HG02884 (cell line): ENCODE measurements around the gene ITGB1BP1.

Experiments used
- ATAC-seq: cut with Tn5 transposase; IDR thresholded peaks from one replicate; pipeline ENCODE4 v1.9.1; 2021; ENCODE audit warnings: mild to moderate bottlenecking, moderate library complexity; ENCODE audit not compliant: unreplicated experiment

Gene ITGB1BP1

DNA sequence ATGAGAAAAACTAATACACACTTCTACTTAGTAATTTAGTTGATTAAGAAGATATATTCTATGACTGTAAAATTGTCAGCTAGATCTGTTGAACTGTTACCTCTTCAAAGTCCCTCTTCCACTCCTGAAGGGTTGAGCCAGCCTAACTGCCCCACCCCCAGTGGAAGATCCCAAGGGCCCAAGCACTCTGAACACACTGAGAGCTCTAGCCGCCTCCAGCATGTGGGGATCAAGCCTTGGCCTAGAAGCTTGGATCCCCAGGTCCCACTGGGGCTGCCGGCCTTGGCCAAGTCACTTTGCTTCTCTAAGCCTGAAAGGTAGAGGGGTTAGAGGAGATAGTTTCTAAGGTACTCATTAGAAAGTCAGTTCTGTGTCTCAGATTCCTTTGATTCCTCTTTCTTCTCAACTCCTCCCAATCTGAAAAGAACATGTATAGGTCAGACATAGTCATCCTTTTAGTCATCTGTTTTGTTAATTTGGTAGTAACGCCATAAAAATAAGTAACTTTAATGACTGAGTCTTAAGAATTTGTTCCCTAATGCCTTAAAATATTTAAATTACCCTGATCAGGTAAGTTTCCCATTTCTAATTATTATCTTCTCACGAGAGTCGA lies 5.7 kb upstream of the ITGB1BP1 start:
- ATAC-seq: no peak

DNA sequence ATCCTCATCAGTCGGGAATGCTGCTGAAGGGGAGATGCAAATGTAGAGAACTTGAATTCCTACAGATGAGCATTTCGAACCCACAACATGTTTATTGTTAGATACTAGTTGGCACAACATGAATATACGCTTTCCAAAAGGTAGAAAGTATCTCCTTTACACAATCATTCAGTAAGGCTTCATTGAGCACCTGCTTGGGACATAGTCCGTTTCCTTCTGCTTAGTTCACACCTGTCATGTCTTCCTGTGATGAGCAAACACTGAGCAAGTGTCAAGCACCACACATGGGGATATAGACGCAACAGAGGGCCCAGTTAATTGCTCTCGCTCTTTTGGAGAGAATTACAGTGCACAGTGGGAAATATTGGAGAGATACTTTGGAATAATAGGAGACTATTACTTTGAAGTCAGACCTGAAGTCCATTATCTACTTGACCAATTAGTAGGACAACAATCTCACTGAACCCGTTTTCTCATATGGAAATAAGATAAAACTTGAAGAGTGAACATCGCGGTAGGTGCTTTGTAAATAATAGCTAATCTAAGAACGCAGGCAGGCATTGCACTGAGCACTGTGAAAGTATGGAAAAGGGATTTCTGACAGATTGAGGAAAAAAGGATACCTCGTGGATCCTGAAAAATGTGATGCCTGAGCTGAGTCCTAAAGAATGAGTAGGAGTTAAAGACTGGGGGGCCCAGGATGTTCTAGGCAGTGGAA lies 1.3 kb upstream of the ITGB1BP1 start:
- ATAC-seq: no peak

DNA sequence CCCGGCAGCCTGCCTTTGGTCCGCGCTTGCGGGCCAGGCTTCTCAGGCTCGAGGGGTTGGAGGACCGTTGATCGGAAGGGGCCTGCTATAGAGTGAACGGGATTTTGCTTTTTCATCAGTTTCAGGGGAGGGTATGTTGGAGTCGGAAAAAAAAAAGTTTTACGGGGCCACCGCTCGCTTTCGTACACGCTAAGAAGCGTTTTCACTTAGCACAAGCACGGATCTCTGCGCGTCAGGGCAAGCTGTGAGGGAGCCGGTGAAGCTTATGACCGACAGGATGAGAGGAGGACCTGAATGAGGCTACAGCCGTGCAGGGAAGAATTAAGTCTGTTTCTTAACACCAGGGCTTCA lies 569 bp upstream of the ITGB1BP1 start:
- ATAC-seq: peak; percentile 8

DNA sequence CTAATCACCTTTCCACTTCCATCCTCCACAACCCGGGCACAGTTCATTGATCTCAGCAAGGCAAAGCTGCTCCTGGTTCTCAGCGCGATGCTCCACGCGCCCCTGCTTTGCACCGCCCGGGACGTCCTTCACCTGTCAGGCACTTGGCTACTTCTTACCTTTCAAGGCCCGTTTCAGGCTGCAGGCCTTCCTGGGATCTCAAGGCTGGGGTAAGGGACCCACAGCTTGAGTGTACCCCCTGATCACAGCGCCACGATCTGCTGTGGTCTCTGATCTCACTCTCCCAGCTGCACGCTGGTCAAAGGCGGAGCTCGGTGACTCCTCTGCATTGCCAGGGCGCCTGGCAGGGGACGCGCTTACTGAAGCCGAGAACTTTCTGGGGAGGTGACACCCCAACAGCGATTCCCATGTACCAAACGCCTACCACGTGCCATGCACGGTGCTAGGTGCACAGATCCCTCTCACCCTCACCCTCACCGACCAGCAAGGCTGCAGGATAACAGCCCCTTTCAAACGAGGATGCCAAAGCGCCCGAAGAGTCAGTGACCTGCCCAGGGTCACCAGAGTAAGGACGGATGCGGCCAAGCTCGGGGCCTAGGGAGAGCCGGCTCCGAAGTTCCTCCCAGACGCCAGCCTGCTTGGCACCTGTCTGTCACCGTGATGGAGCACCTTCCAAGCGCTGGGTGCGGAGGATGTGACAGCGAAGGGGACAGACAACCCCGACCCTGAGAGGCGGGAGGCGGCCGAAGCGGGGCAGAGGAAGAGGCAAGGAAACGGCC lies 818 bp downstream of the ITGB1BP1 start:
- ATAC-seq: peak; percentile 20

DNA sequence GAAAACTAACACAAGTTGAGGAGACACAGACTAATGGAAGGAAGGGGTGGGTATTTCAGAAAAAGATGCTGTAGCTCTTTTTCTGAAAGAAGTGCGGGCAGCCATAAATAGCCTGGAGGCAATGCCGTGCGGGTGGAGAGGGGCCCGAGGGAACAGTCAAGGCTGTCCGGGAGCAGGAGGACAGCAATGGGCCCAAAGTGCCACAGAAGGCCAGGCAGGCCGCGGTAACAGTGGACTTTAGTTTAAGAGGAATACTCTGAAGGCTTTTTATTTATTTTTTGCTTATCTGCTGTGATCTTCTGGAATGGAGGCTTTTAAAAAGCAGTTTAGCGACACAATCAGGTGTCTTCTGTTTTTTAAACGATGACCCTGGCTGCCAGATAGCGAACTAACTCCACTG lies 2.8 kb downstream of the ITGB1BP1 start:
- ATAC-seq: no peak

DNA sequence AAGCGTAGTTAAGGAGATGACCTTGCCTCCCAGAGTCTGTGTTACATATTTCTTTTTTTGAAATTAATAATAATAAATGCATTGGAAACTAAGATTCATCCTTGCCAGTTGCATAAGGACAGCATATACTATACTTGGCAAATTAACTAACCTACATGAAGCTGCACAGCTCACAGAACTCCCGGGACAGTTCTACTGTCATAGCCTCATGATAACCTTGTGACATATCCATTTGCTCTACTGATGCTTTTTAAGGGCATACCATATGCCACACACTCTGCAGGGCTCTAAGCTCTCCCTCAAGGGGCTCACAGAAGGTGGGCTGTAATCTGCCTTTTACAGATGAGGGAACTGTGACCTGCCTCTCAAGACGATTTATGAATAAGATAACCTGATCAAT lies 3.8 kb downstream of the ITGB1BP1 start:
- ATAC-seq: no peak

DNA sequence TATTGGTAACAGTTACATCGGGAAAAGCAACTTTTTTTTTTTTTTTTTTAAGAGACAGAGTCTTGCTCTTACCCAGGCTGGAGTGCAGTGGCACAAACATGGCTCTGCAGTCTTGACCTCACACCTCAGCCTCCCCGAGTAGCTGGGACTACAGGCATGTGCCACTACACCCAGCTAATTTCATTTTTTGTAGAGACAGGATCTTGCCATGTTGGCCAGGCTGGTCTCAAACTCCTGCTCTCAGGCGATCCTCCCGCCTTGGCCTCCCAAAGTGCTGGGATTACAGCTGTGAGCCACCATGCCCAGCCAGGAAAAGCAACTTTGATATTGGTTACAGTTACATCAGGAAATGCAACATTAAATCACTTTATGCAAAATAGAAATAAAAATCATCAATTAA lies 4.6 kb downstream of the ITGB1BP1 start:
- ATAC-seq: no peak

DNA sequence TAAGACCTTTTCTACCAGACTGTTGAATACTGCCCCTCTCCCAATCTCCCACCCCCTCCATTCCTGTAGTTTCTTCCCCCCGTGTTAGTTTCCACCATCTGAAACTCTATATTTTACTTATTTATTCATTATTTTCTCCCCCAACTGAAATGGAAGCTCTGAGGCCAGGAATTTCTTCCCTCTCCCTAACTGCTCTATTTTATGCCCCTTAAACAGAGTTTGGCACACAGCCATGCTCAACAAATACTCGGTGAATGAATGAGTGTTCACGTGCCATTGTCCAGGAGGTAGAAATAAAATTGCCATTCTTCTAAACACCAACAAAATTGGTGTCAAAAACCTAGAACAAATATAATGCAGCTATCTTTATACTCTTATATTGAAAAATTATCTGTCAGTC lies 5.6 kb downstream of the ITGB1BP1 start:
- no peak for ATAC-seq

DNA sequence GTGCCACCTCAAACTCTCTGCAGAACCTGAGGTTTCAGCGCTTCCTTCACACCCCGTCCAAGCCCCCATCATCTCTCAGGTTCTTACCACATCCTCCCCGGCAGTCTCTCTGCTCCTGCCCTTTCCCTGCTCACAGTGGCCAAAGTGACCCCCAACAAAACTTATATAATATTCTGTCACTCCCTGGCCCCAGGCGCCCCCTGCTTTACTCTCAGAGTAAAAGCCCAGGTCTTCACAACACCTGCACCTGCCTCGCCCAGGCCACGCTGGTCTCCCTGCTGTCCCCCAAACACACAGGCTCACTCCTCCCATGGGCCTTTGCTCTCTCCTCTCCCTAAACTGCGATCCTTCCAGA lies 6.4 kb downstream of the ITGB1BP1 start:
- ATAC-seq: no peak

DNA sequence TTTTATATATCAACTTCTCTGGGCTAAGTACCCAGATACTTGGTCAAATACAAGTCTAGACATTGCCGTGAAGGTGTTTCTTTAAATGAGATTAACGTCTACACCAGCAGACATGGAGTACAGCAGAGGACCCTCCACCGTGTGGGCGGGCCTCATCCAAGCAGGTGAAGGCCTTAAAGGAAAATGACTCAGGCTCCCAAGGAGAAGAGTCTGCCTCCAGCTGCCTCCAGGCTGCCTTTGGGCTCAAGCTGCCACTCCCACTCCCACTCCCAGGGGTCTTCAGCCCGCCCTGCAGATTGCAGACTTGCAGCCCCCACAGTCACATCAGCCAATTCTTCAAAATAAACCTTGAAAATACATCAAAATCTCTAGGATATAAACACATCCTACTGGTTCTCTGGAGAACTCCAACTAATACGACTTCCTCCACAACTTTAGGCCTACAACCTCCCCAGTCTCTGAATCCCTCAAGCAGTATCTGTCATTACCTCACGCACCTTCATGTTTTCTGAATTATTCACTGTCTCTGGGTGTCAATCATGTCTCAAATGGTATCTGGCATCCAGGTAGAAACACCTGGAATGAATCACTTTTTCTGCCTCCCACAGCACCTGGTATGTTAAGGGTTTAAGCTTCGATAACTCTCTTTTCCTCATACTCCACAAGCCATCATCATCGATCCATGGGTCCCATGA lies 6.9 kb downstream of the ITGB1BP1 start:
- no peak for ATAC-seq

DNA sequence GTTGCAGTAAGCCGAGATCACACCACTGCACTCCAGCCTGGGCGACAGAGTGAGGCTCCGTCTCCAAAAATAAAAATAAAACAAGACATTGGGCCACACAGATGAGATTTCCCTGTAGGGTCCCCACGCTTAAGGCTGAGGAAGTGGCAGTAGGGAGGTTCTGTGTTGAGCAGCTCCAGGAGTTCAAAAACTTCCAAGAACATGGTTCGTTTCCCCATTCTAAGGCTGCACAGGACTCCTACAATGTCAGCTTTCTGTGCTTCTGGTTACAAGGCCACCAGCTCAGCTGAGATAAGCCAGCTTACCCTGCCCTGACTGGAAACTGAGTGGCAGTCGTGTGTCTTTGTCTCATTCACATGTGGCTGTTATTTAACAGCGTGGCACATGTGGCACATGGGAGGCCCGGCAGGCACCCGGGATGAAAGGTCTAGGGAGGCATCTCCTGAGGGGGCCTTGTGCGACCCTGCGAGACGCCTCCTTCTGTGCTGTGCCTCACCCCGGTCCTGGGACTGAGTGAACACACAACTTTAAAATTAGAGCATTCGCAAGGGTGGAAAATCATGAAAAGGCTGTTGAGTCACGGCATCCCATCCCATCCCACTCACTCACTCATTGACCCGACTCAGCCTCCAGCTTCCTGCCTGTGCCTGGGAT lies 7.7 kb downstream of the ITGB1BP1 start:
- no peak for ATAC-seq

DNA sequence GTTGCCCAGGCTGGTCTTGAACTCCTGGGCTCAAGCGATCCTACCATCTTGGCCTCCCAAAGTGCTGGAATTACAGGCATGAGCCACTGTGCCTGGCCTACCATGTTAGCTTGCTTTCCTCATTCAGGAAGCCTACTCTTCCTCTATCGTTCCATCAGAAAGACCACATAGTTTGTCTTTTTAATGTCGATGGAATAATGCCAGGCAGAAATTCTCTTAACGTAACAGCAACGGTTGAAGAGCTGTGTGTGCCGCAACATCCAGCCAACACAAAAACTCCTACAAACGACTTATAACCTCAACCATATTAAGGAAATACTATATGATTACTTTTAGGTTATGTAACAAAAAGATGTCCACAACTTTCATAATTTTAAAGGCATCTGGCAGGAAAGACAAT lies 10.5 kb downstream of the ITGB1BP1 start:
- no peak for ATAC-seq

DNA sequence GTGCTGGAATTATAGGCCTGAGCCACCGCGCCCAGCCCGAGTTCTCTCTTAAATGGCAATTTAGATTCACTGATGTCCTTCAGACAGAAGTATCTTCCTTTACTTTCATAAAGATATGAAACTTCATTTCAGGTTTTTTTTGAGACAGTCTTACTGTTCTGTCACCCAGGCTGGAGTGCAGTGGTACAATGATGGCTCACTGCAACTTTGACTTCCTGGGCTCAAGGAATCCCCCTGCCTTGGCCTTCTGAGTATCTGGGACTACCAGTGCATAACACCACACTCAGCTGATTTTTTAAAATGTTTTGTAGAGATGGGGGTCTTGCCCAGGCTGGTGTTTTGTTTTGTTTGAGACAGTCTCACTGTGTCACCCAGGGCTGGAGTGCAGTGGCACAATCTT lies 13.2 kb downstream of the ITGB1BP1 start:
- ATAC-seq: no peak

DNA sequence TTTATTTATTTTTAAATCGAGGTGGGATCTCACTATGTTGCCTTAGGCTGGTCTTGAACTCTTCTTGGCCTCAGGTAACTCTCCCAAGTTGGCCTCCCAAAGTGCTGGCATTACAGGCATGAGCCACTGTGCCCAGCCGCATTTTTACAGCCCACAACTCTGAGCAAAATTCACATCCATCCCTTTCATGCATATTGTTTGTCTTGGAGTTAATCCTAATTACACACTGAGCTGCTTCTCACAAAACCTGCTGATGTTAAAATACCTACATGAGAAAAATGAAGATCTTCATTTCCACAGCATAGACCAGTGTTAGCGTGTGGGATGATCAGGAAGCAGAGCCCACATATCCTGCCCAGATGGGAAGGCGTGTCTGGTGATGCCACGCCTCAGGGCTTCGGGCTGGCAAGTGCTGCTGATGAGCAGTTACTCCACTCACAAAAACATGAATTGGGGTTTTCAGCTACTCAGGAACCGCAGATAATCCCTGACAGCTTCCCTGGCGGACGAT lies 14.6 kb downstream of the ITGB1BP1 start:
- ATAC-seq: no peak

DNA sequence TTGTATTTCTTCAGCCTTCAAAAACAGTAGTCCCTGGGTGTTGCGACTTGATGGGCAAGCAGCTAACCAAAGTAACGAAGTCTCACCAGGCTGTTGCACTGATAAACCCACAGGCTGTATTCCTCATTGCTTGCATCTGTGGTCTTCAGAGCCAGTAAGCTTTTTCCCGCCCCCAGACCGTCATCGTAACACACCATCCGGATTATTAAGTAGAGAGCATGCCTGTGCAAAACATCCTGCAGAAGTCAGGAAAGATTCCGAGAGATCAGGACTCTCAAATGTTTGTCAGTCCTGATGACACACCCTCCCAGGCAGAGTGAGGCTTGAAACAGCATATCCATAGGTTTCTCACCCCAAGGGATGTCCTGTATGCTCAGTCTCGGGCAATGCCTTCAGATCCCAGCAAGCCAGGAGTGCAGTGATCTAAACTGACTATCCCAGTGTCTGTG lies 15.9 kb downstream of the ITGB1BP1 start:
- ATAC-seq: no peak

DNA sequence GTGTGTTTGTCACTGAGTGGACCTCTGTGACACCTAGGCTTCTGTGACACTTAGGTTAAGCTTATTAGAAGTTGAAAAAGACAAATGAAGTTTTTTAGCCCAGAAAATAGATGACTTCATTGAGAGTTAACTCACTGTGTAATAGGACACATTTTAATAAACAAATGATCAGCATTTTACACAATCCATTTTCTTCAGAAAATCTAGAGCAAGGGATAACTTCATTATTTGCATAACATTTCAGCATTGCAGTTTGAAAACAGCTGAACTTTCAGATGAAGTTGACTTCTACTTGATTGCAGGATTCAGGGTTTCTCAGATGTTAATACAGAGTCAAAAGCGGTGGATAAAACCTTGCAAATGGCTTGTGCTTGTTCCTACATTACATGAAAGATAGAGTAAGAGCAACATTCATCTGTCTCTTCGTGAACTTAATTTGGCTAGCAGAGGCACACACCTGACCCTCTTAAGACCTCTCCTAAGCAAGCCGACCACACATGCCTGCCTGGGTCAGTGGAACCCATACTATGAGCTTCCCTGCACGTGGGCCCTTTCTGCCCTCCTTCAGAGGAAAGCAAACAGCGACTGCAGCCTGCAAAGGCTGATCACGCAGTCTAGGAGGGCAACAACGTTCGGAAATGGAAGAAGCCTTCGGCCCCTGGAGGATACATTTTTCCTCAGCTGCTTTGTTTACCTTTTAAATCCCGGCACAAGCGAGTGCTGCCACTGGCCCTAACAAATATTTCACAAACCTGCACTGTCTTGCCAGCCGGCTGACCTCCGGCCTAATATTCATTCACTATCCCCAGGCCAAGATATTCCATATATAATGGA lies 16.6 kb downstream of the ITGB1BP1 start:
- ATAC-seq: no peak

DNA sequence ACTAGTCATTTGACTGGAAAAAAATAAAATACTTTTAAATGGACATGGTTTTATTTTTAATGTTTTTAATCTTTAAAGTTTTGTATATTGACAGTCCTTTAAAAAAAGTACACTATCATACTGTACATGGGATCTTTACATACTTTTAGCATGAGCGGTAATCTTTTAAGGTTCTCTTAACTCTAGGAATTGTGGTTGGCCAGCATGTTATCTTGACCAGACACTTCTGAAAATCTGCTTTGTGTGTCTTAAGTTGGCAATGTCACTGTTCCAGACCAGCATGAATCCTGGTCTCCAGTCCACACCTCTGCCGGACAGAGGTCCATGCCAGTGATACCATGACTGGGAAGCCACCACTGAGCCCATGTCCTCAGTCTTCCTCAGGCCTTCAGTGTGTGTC lies 17.7 kb downstream of the ITGB1BP1 start:
- no peak for ATAC-seq

DNA sequence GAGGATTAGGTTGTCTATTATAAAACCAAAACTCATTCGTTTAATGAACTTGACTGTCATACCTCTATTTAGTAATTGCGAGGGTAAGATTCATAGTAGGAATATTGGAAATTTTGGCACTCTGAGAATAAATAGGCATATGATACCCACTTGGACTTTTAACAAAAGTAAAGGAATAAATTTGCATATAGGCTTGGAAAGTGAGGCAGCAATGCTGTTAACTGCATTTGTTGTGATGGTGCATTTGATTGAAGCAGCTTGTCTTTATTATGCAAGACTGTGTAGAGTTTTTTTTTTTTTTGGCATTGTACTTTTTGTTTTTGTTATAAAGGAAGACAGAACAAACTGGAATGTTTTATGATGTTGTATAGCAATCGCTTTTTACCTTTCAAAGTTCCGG lies 18.9 kb downstream of the ITGB1BP1 start:
- ATAC-seq: no peak

DNA sequence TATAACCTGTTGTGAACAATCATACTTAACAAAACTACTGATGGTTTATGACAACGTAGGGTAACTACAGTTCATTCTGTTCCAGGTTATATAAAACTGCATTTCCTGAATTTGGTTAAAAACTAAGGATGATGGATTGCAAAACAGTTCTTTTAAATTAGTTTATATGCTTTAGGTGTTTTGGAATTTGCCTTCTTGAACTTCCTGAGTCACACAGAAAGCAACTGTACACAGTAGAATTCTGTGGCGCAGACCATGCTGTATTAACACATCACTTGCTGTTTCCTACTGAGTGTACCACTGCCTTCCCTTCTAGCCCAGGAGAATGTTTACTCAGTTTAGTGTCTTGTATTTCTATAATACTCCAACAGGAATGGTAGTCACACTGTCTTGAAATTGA lies 19.4 kb downstream of the ITGB1BP1 start:
- no peak for ATAC-seq
